ENCODE measurements around the gene MAST2. TPM values are rescaled to one million over a fixed set of nuclear protein-coding genes. Genes with fewer than 3 reads are reported as not detected.
"Not testable (repeated sequence)": the region's sequence is repeated elsewhere in the genome, so short reads cannot be mapped to it uniquely, and the experiment has no call there.

MAST2 gene
- total RNA-seq, 1 donor from 2014 or later = 27.6 TPM

GRCh38 chr1:45938029-45938428 lies 134.6 kb downstream of the MAST2 start:
- no peaks in the 10 kb centered on the region for H3K9me3 Mint-ChIP-seq (ENCODE audit: unreplicated experiment)
- DNase-seq (ENCODE audit: low spot score) = no peak
- no peak overlapping the region for H3K4me3 Mint-ChIP-seq (ENCODE audit: unreplicated experiment)
- H3K4me1 Mint-ChIP-seq (ENCODE audit: unreplicated experiment) = peaks cover 4% of the 10 kb centered on the region
- TF ChIP-seq, protein P1, sequence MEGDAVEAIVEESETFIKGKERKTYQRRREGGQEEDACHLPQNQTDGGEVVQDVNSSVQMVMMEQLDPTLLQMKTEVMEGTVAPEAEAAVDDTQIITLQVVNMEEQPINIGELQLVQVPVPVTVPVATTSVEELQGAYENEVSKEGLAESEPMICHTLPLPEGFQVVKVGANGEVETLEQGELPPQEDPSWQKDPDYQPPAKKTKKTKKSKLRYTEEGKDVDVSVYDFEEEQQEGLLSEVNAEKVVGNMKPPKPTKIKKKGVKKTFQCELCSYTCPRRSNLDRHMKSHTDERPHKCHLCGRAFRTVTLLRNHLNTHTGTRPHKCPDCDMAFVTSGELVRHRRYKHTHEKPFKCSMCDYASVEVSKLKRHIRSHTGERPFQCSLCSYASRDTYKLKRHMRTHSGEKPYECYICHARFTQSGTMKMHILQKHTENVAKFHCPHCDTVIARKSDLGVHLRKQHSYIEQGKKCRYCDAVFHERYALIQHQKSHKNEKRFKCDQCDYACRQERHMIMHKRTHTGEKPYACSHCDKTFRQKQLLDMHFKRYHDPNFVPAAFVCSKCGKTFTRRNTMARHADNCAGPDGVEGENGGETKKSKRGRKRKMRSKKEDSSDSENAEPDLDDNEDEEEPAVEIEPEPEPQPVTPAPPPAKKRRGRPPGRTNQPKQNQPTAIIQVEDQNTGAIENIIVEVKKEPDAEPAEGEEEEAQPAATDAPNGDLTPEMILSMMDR (IDR thresholded peaks at IDR 0.05; ENCODE audit: unreplicated experiment) = no peak
- H3K27me3 Mint-ChIP-seq (ENCODE audit: unreplicated experiment) = no peaks in the 10 kb centered on the region
- no peak overlapping the region for H3K27ac Mint-ChIP-seq (ENCODE audit: unreplicated experiment)
- peaks cover 9% of the 10 kb centered on the region for H3K36me3 Mint-ChIP-seq (ENCODE audit: low read depth, unreplicated experiment)

- TF ChIP-seq, protein P1 (IDR thresholded peaks at IDR 0.05; ENCODE audit: unreplicated experiment) = no peak
- Mint-ChIP-seq H3K4me1 (ENCODE audit: unreplicated experiment) (peaks cover 2% of the 10 kb centered on the region), H3K27me3 (ENCODE audit: unreplicated experiment) (no peaks in the 10 kb centered on the region), H3K27ac (ENCODE audit: unreplicated experiment) (no peak overlapping the region), H3K36me3 (ENCODE audit: low read depth, unreplicated experiment) (peaks cover 9% of the 10 kb centered on the region), H3K4me3 (ENCODE audit: unreplicated experiment) (no peak overlapping the region), H3K9me3 (ENCODE audit: unreplicated experiment) (no peaks in the 10 kb centered on the region)
- no peak for DNase-seq (ENCODE audit: low spot score)
Observed at GRCh38 chr1:45942411-45942810, 139.0 kb downstream of the MAST2 start.

DNA sequence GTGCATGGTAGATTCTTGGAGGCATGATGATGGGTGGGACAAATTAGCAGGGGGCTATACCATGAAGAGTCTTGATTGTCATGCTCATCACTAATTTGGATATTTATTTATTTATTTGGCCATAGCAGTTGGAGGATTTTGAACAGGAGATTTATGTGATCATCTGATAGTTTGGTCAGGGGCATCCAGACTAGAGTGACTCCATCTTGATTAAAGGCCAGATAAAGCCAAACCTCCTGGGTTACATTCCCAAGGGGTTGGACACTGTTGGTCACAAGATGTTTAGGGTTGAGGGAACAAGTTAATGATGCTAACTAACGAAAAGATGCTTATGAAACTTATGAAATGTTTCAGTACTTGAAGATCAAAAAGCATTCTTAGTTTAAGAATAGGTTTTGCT lies 139.8 kb downstream of the MAST2 start:
- no peak overlapping the region for H3K4me3 Mint-ChIP-seq (ENCODE audit: unreplicated experiment)
- H3K27me3 Mint-ChIP-seq (ENCODE audit: unreplicated experiment) = peaks cover 1% of the 10 kb centered on the region
- peaks cover 2% of the 10 kb centered on the region for H3K4me1 Mint-ChIP-seq (ENCODE audit: unreplicated experiment)
- DNase-seq (ENCODE audit: low spot score) = no peak
- H3K27ac Mint-ChIP-seq (ENCODE audit: unreplicated experiment) = no peak overlapping the region
- TF ChIP-seq, protein P1 (IDR thresholded peaks at IDR 0.05; ENCODE audit: unreplicated experiment) = no peak
- H3K36me3 Mint-ChIP-seq (ENCODE audit: low read depth, unreplicated experiment) = peaks cover 9% of the 10 kb centered on the region
- no peaks in the 10 kb centered on the region for H3K9me3 Mint-ChIP-seq (ENCODE audit: unreplicated experiment)

GRCh38 chr1:45945426-45945825 lies 142.0 kb downstream of the MAST2 start:
- H3K9me3 Mint-ChIP-seq (ENCODE audit: unreplicated experiment) = no peaks in the 10 kb centered on the region
- no peak overlapping the region for H3K27ac Mint-ChIP-seq (ENCODE audit: unreplicated experiment)
- H3K27me3 Mint-ChIP-seq (ENCODE audit: unreplicated experiment) = peaks cover 1% of the 10 kb centered on the region
- TF ChIP-seq, protein P1 (IDR thresholded peaks at IDR 0.05; ENCODE audit: unreplicated experiment) = no peak
- no peak for DNase-seq (ENCODE audit: low spot score)
- peaks cover 7% of the 10 kb centered on the region for H3K4me1 Mint-ChIP-seq (ENCODE audit: unreplicated experiment)
- H3K36me3 Mint-ChIP-seq (ENCODE audit: low read depth, unreplicated experiment) = peaks cover 9% of the 10 kb centered on the region
- no peak overlapping the region for H3K4me3 Mint-ChIP-seq (ENCODE audit: unreplicated experiment)

- H3K36me3 Mint-ChIP-seq (ENCODE audit: low read depth, unreplicated experiment); H3K9me3 Mint-ChIP-seq (ENCODE audit: unreplicated experiment); H3K27ac Mint-ChIP-seq (ENCODE audit: unreplicated experiment); DNase-seq (ENCODE audit: low spot score); H3K4me3 Mint-ChIP-seq (ENCODE audit: unreplicated experiment); H3K27me3 Mint-ChIP-seq (ENCODE audit: unreplicated experiment): not testable (repeated sequence)
- peaks cover 19% of the 10 kb centered on the region for H3K4me1 Mint-ChIP-seq (ENCODE audit: unreplicated experiment)
Observed at GRCh38 chr1:45949462-45949861, 146.1 kb downstream of the MAST2 start.

- no peak for DNase-seq (ENCODE audit: low spot score)
- Mint-ChIP-seq H3K9me3 (ENCODE audit: unreplicated experiment) (no peaks in the 10 kb centered on the region), H3K4me3 (ENCODE audit: unreplicated experiment) (no peak overlapping the region), H3K27me3 (ENCODE audit: unreplicated experiment) (peaks cover 1% of the 10 kb centered on the region), H3K27ac (ENCODE audit: unreplicated experiment) (no peak overlapping the region), H3K4me1 (ENCODE audit: unreplicated experiment) (peaks cover 19% of the 10 kb centered on the region), H3K36me3 (ENCODE audit: low read depth, unreplicated experiment) (no peaks in the 10 kb centered on the region)
- TF ChIP-seq, protein P1 (IDR thresholded peaks at IDR 0.05; ENCODE audit: unreplicated experiment) = no peak
Observed at GRCh38 chr1:45952072-45952471, 148.7 kb downstream of the MAST2 start.
